K562 (cell line): ENCODE data around the gene UGT1A10. TPM values are rescaled to one million over a fixed set of nuclear protein-coding genes. Genes with fewer than 3 reads are reported as not detected.

Source experiments
- ATAC-seq: fragments of 200-7000 bp; cut with Tn5 transposase; 3 replicates; pipeline ENCODE4 v1.9.1; 2020; ENCODE audit warnings: moderate library complexity
- BruUV-seq: library from RNA; stranded (reverse); fragments of 400-500 nt; replicated peaks from 2 replicates; lab custom pipeline; 2021; lab: Mats Ljungman, UMichigan
- CTCF ChIA-PET: fragments of 300-600 bp; formaldehyde crosslinking; extraction: SDS; loops from one replicate; lab custom pipeline; 2021; ENCODE audit warnings: low intra/inter-chr PET ratio; lab: Yijun Ruan, JAX
- POLR2A ChIA-PET: fragments of 300-600, 350-650 bp; sonication (Branson Sonifier 250); formaldehyde crosslinking; extraction: SDS; loops from one replicate; lab custom pipeline; 2021; ENCODE audit warnings: antibody characterized with exemption, inconsistent platforms; lab: Yijun Ruan, JAX
- DNase-seq, 4 experiments: peaks; one replicate each; pipeline versions ENCODE4 v3.0.0 to v3.0.0-alpha.2; 2011 to 2018; ENCODE audit warnings: low spot score in 3 of 4, mixed read lengths in 3 of 4; ENCODE audit errors: extremely low read depth in 1 of 4
- FAIRE-seq: peaks from 2 replicates; lab custom pipeline; 2011; peaks lifted over from hg19 to GRCh38; lab: Jason Lieb, UNC
- H2AFZ ChIP-seq: 2 replicates; pipeline ENCODE4 v1.6.0; 2011; ENCODE audit warnings: low read depth, low read length, control low read depth, inconsistent platforms
- H3K27ac ChIP-seq: fragments of 200-600 bp; 3 replicates; pipeline ENCODE4 v1.8.0; 2011; ENCODE audit warnings: low read depth, mild to moderate bottlenecking, control low read depth, inconsistent platforms, low read length, moderate library complexity, mixed read lengths; ENCODE audit errors: extremely low read depth
- H3K27me3 ChIP-seq, 2 experiments: fragments of 300-600 bp in 1 of 2; 2 replicates in 1 of 2; 3 replicates in 1 of 2; pipeline versions ENCODE4 v1.6.0 to v1.8.0; 2011; ENCODE audit warnings: inconsistent platforms in 2 of 2, low read length in 2 of 2, mild to moderate bottlenecking in 1 of 2, mixed read lengths in 1 of 2, moderate library complexity in 1 of 2; ENCODE audit not compliant: control insufficient read depth in 2 of 2, insufficient read depth in 2 of 2
- H3K36me3 ChIP-seq: fragments of 300-600 bp; 3 replicates; pipeline ENCODE4 v1.8.0; 2011; ENCODE audit warnings: mild to moderate bottlenecking, low read length, inconsistent platforms; ENCODE audit not compliant: control insufficient read depth, insufficient read depth
- H3K4me1 ChIP-seq, 2 experiments: fragments of 200-600 bp in 1 of 2; replicated peaks in 1 of 2; 2 replicates in 1 of 2; 3 replicates in 1 of 2; pipeline versions ENCODE4 v1.5.1 to v1.8.0; 2011; ENCODE audit warnings: inconsistent platforms in 2 of 2, low read length in 2 of 2, mild to moderate bottlenecking in 1 of 2, mixed read lengths in 1 of 2, moderate library complexity in 1 of 2; ENCODE audit not compliant: control insufficient read depth in 2 of 2, insufficient read depth in 2 of 2
- H3K4me2 ChIP-seq: 2 replicates; pipeline ENCODE4 v1.6.1; 2011; ENCODE audit warnings: low read length, control low read depth, inconsistent platforms, mixed read lengths; ENCODE audit not compliant: insufficient read depth
- H3K4me3 ChIP-seq: fragments of 200-600 bp; sonication (generic), shearing (Covaris generic); 2 replicates; pipeline ENCODE4 v1.5.1; 2016; ENCODE audit warnings: control low read depth, inconsistent platforms
- H3K79me2 ChIP-seq: fragments of 200-600 bp; 3 replicates; pipeline ENCODE4 v1.8.0; 2011; ENCODE audit warnings: low read length, inconsistent platforms; ENCODE audit not compliant: control insufficient read depth, insufficient read depth
- H3K9ac ChIP-seq, 2 experiments: 2 replicates each; pipeline versions ENCODE4 v1.6.0 to v1.6.1; 2011; ENCODE audit warnings: low read depth in 2 of 2, low read length in 2 of 2, control low read depth in 1 of 2, inconsistent platforms in 1 of 2, mild to moderate bottlenecking in 1 of 2, mixed read lengths in 1 of 2; ENCODE audit not compliant: insufficient read depth in 1 of 2
- H3K9me1 ChIP-seq: one replicate; pipeline ENCODE4 v1.6.0; 2011; ENCODE audit warnings: inconsistent platforms, mild to moderate bottlenecking, low read length, moderate library complexity; ENCODE audit not compliant: control insufficient read depth, insufficient read depth
- H3K9me3 ChIP-seq: replicated peaks from 2 replicates; pipeline ENCODE4 v1.5.1; 2011; ENCODE audit warnings: low read depth, low read length, inconsistent platforms; ENCODE audit not compliant: control insufficient read depth, insufficient read depth
- H4K20me1 ChIP-seq: replicated peaks from 2 replicates; pipeline ENCODE4 v1.6.1; 2011; ENCODE audit warnings: low read length, inconsistent platforms, mixed read lengths; ENCODE audit not compliant: control insufficient read depth, insufficient read depth
- EP300 ChIP-seq: IDR thresholded peaks from 2 replicates; pipeline ENCODE4 v1.6.1; 2012; ENCODE audit warnings: low read length, improper control_type of control experiment
- FOSL1 ChIP-seq: fragments of 200-800 bp; sonication (Bioruptor generic); conservative IDR thresholded peaks from 2 replicates; pipeline ENCODE4 v1.6.1; 2016; ENCODE audit warnings: missing genetic modification characterization, missing compliant biosample characterization
- KLF10 ChIP-seq: fragments of 250-450 bp; sonication (Bioruptor Pico); IDR thresholded peaks from 2 replicates; pipeline ENCODE4 v1.6.1; 2021; ENCODE audit warnings: matching md5 sums
- NELFE ChIP-seq: IDR thresholded peaks from 2 replicates; pipeline ENCODE4 v1.6.1; 2011; ENCODE audit warnings: mild to moderate bottlenecking; ENCODE audit not compliant: insufficient read depth, insufficient read length
- RBM22 ChIP-seq: fragments of 200-400 bp; formaldehyde crosslinking; IDR thresholded peaks from 2 replicates; pipeline ENCODE4 v1.6.1; 2018; ENCODE audit warnings: low read length, low read depth; ENCODE audit not compliant: poor library complexity, severe bottlenecking
- TRIM25 ChIP-seq: fragments of 450-650 bp; IDR thresholded peaks from 2 replicates; pipeline ENCODE4 v1.7.0; 2016; ENCODE audit warnings: borderline replicate concordance
- ZEB2 ChIP-seq: fragments of 450-650 bp; IDR thresholded peaks from 2 replicates; pipeline ENCODE4 v1.6.1; 2016
- ZNF12 ChIP-seq: sonication (generic); formaldehyde crosslinking; IDR thresholded peaks from 2 replicates; pipeline ENCODE4 v1.4.0; 2020; ENCODE audit warnings: mild to moderate bottlenecking, missing genetic modification reagents
- ZNF184 ChIP-seq: sonication (generic); formaldehyde crosslinking; IDR thresholded peaks from 2 replicates; pipeline ENCODE4 v1.5.0; 2020; ENCODE audit warnings: missing genetic modification reagents
- ZNF282 ChIP-seq: sonication (generic); formaldehyde crosslinking; IDR thresholded peaks from 2 replicates; pipeline ENCODE4 v1.8.1; 2023; ENCODE audit warnings: missing genetic modification reagents
- ZNF655 ChIP-seq: fragments of 250-450 bp; sonication (Bioruptor Pico); IDR thresholded peaks from 2 replicates; pipeline ENCODE4 v1.5.0; 2021
- WGBS: fragments of 100-300 bp; shearing (Covaris generic); methylation state at CpG from one replicate; pipeline ENCODE4 v1.1.6; 2016; ENCODE audit warnings: low coverage, mixed read lengths; ENCODE audit not compliant: insufficient coverage; ENCODE audit errors: missing lambda C conversion rate; 5-methylcytosine and 5-hydroxymethylcytosine counted together
- in situ Hi-C: fragments of 300-500 bp; cut with MboI; formaldehyde crosslinking; loops from 4 replicates; pipeline ENCODE4 v1.15.0; 2018; ENCODE audit warnings: inconsistent platforms, mixed read lengths
- intact Hi-C: fragments of 100-400 bp; cut with micrococcal nuclease; formaldehyde crosslinking; loops from 2 replicates; pipeline ENCODE4 v1.14.2; 2022
- polyA plus RNA-seq, 8 experiments: library from polyadenylated mRNA; depleted of rRNA in 4 of 8; stranded (reverse) in 5 of 8; unstranded in 3 of 8; fragments of >200 nt; fragmentation: Nextera tagmentation in 2 of 8; fragmentation: Illumina TruSeq in 1 of 8; extraction: Ambion mirVana in 2 of 8; extraction: Trizol in 1 of 8; gene quantifications; 2 replicates each; pipeline versions ENCODE4 v1.2.1 to v1.2.3, GENCODE V29; 2011 to 2014; ENCODE audit warnings: inconsistent platforms in 1 of 8, missing spikeins in 1 of 8
- total RNA-seq, 7 experiments: library from RNA; depleted of rRNA in 6 of 7; stranded (reverse); fragments of >200 nt in 6 of 7; fragmentation: Illumina TruSeq in 2 of 7; extraction: Trizol in 2 of 7; gene quantifications; 2 replicates each; pipeline versions ENCODE4 v1.2.1 to v1.2.3, GENCODE V29; 2011 to 2021; ENCODE audit warnings: low replicate concordance in 1 of 7
- TF ChIP-seq, protein P1 (sequence below): sonication (generic); formaldehyde crosslinking; IDR thresholded peaks from 2 replicates; pipeline ENCODE4 v1.8.1; 2022; ENCODE audit warnings: missing genetic modification reagents
- TF ChIP-seq, protein P2 (sequence below): fragments of 450-650 bp; IDR thresholded peaks from 2 replicates; pipeline ENCODE4 v1.6.1; 2016; ENCODE audit warnings: antibody characterized with exemption
- TF ChIP-seq, protein P3 (sequence below): fragments of 450-650 bp; formaldehyde crosslinking; IDR thresholded peaks from 2 replicates; pipeline ENCODE4 v1.4.0; 2022; ENCODE audit warnings: mild to moderate bottlenecking, moderate library complexity

The UGT1A10 gene
- total and polyA plus RNA-seq, 9 of the 15 experiments (the other 6 are each of a cell fraction or from before 2014, with no cell fraction given), result not detected

GRCh38 chr2:233656443-233656842, 20.2 kb downstream of the UGT1A10 start:
- H3K9me1 ChIP-seq, result no peaks in the 10 kb centered on the region
- CTCF ChIA-PET, result no interaction called here
- ATAC-seq (no peak), DNase-seq (no peak), FAIRE-seq (no peak)
- in situ Hi-C loops (no loop called here), intact Hi-C loops (no loop called here)
- H3K4me3 ChIP-seq, result no peak overlapping the region
- H3K27me3 ChIP-seq, result peaks cover 0 to 7% of the 10 kb centered on the region in 2 experiments; a peak in 1 of 5 replicates
- 4% methylated on average over 9 of the region's 10 CpGs for WGBS
- POLR2A ChIA-PET, result no interaction called here
- H3K27ac ChIP-seq, result no peak overlapping the region
- H3K9ac ChIP-seq, result no peak overlapping the region
- no peaks in the 10 kb centered on the region for H3K4me1 ChIP-seq
- H3K79me2 ChIP-seq, result no peaks in the 10 kb centered on the region
- no peak overlapping the region for H3K4me2 ChIP-seq
- no peaks in the 10 kb centered on the region for H3K36me3 ChIP-seq
- no TSS peak for BruUV-seq
- H4K20me1 ChIP-seq, result no peaks in the 10 kb centered on the region
- H2AFZ ChIP-seq, result no peak overlapping the region
- no peaks in the 10 kb centered on the region for H3K9me3 ChIP-seq
- no peak for TF ChIP-seq FOSL1 (tag)
- TF ChIP-seq, protein P1, sequence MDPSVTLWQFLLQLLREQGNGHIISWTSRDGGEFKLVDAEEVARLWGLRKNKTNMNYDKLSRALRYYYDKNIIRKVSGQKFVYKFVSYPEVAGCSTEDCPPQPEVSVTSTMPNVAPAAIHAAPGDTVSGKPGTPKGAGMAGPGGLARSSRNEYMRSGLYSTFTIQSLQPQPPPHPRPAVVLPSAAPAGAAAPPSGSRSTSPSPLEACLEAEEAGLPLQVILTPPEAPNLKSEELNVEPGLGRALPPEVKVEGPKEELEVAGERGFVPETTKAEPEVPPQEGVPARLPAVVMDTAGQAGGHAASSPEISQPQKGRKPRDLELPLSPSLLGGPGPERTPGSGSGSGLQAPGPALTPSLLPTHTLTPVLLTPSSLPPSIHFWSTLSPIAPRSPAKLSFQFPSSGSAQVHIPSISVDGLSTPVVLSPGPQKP (CRISPR knock-in tag), result no peak
- TF ChIP-seq ZNF12 (CRISPR knock-in tag), result no peak
- TF ChIP-seq TRIM25, result no peak
- no peak for TF ChIP-seq KLF10 (CRISPR knock-in tag)
- TF ChIP-seq ZEB2, result no peak
- no peak for TF ChIP-seq ZNF184 (CRISPR knock-in tag)
- TF ChIP-seq ZNF655, result no peak
- TF ChIP-seq ZNF282 (CRISPR knock-in tag), result no peak
- TF ChIP-seq RBM22, result no peak
- TF ChIP-seq, protein P2, sequence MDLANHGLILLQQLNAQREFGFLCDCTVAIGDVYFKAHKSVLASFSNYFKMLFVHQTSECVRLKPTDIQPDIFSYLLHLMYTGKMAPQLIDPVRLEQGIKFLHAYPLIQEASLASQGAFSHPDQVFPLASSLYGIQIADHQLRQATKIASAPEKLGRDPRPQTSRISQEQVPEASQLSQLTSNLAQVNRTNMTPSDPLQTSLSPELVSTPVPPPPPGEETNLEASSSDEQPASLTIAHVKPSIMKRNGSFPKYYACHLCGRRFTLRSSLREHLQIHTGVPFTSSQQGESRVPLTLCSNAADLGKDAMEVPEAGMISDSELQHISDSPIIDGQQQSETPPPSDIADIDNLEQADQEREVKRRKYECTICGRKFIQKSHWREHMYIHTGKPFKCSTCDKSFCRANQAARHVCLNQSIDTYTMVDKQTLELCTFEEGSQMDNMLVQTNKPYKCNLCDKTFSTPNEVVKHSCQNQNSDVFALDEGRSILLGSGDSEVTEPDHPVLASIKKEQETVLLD, result no peak
- TF ChIP-seq EP300, result no peak
- TF ChIP-seq, protein P3, sequence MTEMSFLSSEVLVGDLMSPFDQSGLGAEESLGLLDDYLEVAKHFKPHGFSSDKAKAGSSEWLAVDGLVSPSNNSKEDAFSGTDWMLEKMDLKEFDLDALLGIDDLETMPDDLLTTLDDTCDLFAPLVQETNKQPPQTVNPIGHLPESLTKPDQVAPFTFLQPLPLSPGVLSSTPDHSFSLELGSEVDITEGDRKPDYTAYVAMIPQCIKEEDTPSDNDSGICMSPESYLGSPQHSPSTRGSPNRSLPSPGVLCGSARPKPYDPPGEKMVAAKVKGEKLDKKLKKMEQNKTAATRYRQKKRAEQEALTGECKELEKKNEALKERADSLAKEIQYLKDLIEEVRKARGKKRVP (CRISPR knock-in tag), result no peak
- no peak for TF ChIP-seq NELFE
